Measurements from ENCODE around the gene DGKH. TPM values are rescaled to one million over a fixed set of nuclear protein-coding genes. Genes with fewer than 3 reads are reported as not detected.

DGKH gene
- total RNA-seq, 2 donors from 2014 or later: 4.6 to 8.9 TPM

DNA sequence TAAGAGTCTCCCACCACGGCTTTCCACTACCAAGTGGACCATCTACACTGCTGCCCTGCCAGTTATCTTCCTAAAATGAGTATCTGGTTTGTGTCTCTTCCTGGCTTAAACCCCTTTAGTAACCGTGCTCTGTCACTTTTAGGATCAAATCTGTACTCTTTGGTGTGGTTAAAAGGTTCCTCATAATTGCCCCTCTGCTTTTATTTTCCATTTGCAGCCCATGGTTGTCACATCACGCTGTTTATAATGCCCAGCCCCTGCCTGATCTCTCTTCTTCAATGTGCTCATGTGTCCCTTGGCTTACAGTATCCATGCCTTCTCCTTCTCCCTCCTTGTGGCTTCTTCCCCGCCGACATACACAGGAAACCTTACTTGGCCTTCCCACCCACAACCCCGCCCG lies 100.1 kb downstream of the DGKH start:
- WGBS: 88% methylated on average over 7 of the region's 7 CpGs
- Histone ChIP-seq H3K27me3 (replicated peaks; ENCODE audit: insufficient read depth) (no peaks in the 10 kb centered on the region), H3K9me3 (no peaks in the 10 kb centered on the region), H3K27ac (no peak overlapping the region), H3K4me3 (no peak overlapping the region), H3K36me3 (no peaks in the 10 kb centered on the region), H3K4me1 (replicated peaks) (no peaks in the 10 kb centered on the region)
- TF ChIP-seq, protein P1, sequence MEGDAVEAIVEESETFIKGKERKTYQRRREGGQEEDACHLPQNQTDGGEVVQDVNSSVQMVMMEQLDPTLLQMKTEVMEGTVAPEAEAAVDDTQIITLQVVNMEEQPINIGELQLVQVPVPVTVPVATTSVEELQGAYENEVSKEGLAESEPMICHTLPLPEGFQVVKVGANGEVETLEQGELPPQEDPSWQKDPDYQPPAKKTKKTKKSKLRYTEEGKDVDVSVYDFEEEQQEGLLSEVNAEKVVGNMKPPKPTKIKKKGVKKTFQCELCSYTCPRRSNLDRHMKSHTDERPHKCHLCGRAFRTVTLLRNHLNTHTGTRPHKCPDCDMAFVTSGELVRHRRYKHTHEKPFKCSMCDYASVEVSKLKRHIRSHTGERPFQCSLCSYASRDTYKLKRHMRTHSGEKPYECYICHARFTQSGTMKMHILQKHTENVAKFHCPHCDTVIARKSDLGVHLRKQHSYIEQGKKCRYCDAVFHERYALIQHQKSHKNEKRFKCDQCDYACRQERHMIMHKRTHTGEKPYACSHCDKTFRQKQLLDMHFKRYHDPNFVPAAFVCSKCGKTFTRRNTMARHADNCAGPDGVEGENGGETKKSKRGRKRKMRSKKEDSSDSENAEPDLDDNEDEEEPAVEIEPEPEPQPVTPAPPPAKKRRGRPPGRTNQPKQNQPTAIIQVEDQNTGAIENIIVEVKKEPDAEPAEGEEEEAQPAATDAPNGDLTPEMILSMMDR (IDR thresholded peaks at IDR 0.05): no peak
- no peak for TF ChIP-seq POLR2AphosphoS5 (IDR thresholded peaks at IDR 0.05)
- TF ChIP-seq POLR2A (IDR thresholded peaks at IDR 0.05): no peak
- DNase-seq (ENCODE audit: low spot score): no peak
- intact Hi-C loops (cut with DNase I): no loop called here

DNA sequence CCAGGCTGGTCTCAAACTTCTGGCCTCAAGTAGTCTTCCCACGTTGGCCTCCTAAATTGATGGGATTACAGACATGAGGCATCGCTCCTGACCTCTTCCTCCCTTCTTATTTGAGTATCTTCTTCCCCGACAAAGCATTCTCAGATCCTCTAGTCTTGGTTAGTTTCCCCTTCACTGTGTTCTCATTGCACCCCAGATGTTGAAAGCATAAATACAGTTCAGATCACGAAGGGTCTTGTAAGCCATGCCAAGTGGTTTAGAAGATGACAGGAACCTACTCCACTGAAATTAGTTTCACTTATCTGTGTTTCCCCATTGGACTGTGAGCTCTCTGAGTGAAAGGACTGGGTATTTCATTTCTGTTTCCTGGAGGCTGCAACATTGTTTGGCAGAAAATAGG lies 100.7 kb downstream of the DGKH start:
- Histone ChIP-seq H3K36me3 (no peaks in the 10 kb centered on the region), H3K9me3 (no peaks in the 10 kb centered on the region), H3K27ac (no peak overlapping the region), H3K27me3 (replicated peaks; ENCODE audit: insufficient read depth) (no peaks in the 10 kb centered on the region), H3K4me3 (no peak overlapping the region), H3K4me1 (replicated peaks) (no peaks in the 10 kb centered on the region)
- TF ChIP-seq, protein P1 (IDR thresholded peaks at IDR 0.05): no peak
- TF ChIP-seq POLR2A (IDR thresholded peaks at IDR 0.05) (no peak), POLR2AphosphoS5 (IDR thresholded peaks at IDR 0.05) (no peak)
- intact Hi-C loops (cut with DNase I): no loop called here
- no peak for DNase-seq (ENCODE audit: low spot score)
- 88% methylated on average over 4 of the region's 4 CpGs for WGBS

DNA sequence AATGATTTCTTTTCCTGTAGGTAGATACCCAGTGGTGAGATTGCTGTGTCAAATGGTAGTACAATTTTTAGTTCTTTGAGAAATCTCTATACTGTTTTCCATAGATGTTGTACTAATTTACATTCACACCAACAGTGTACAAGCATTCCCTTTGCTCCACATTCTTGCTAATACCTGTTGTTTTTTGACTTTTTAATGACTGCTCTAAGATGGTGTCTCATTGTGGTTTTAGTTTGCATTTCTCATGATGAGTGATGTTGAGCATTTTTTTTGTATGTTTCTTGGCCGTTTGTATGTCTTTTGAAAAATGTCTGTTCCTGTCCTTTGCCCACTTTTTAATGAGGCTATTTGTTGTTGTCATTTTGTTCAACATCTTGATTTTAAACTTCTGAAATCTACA lies 103.3 kb downstream of the DGKH start:
- no peak for DNase-seq (ENCODE audit: low spot score)
- WGBS: 77% methylated on average over 1 of the region's 1 CpG
- Histone ChIP-seq H3K9me3 (no peaks in the 10 kb centered on the region), H3K27me3 (replicated peaks; ENCODE audit: insufficient read depth) (no peaks in the 10 kb centered on the region), H3K4me1 (replicated peaks) (no peaks in the 10 kb centered on the region), H3K27ac (no peak overlapping the region), H3K4me3 (no peak overlapping the region), H3K36me3 (no peaks in the 10 kb centered on the region)
- TF ChIP-seq, protein P1 (IDR thresholded peaks at IDR 0.05): no peak
- TF ChIP-seq POLR2A (IDR thresholded peaks at IDR 0.05): no peak
- no peak for TF ChIP-seq POLR2AphosphoS5 (IDR thresholded peaks at IDR 0.05)
- intact Hi-C loops (cut with DNase I): no loop called here

DNA sequence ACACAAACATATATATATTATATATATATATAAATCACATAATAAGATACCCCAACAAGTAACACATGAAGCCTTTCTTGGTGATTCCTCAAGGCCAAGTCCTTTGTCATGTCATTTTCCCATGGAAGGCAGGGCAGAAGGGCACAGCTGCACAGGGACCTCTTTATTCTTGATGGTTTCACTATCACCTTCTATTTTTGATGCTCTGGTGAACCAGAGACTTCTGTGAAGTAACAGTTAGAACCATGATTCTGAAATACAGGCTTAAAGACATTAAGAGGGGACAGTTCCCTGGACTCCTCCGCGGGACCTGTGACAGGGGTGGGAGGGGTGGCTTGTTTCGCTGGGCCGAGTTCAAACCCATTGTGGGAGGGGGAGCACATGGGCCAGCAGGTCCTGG lies 104.0 kb downstream of the DGKH start:
- 72% methylated on average over 4 of the region's 4 CpGs for WGBS
- no peak for DNase-seq (ENCODE audit: low spot score)
- H3K4me1 ChIP-seq (replicated peaks): no peaks in the 10 kb centered on the region
- no peak overlapping the region for H3K27ac ChIP-seq
- H3K4me3 ChIP-seq: no peak overlapping the region
- no peaks in the 10 kb centered on the region for H3K36me3 ChIP-seq
- no peak for TF ChIP-seq POLR2A (IDR thresholded peaks at IDR 0.05)
- no peak for TF ChIP-seq POLR2AphosphoS5 (IDR thresholded peaks at IDR 0.05)
- TF ChIP-seq, protein P1 (IDR thresholded peaks at IDR 0.05): no peak
- no peaks in the 10 kb centered on the region for H3K27me3 ChIP-seq (replicated peaks; ENCODE audit: insufficient read depth)
- intact Hi-C loops (cut with DNase I): no loop called here
- no peaks in the 10 kb centered on the region for H3K9me3 ChIP-seq

DNA sequence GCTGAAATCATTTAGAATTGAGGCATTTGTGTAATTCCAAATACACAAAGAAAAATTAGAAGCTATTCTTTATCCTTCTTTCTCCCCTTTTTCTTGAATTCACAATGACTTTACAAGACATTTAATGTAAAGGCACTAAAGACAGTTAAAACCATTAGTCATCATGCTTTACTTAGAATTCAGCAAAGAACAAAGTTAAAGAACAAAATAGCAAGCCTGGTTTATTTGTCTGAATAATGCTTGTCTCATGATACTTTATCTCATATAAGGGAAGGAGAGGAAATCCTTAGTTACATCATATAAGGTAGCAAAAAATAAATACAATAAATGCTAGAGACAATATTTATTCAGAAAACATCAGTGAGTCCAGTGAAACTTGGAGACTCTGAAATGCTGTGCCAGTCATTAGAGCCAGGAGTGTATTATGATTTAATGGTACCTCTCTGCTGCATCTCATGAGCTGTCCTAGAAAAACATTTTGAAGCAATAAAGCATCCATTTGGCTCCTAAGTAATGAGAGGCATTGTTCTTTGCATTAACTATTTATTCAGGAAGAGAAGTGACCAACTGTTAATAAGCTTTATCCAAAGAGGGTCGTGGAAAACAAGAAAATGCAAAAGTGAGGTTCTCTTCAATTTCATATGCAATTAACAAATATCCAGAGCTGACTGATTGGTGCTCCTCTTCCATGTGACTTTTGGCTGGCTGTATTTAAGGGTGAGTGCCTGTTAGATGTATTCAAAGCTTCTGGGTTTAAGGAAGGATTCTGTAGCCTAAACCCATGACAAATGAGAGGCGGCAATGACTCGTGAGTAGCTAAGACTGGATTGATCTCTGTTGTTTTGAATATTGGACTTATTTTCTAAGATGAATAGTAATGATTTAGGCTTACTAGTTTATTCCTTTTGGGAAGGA lies 105.0 kb downstream of the DGKH start:
- Histone ChIP-seq H3K27me3 (replicated peaks; ENCODE audit: insufficient read depth) (no peaks in the 10 kb centered on the region), H3K27ac (no peak overlapping the region), H3K9me3 (no peaks in the 10 kb centered on the region), H3K4me3 (no peak overlapping the region), H3K4me1 (replicated peaks) (no peaks in the 10 kb centered on the region), H3K36me3 (no peaks in the 10 kb centered on the region)
- TF ChIP-seq, protein P1 (IDR thresholded peaks at IDR 0.05): no peak
- peak; percentile 22 for TF ChIP-seq POLR2AphosphoS5 (IDR thresholded peaks at IDR 0.05)
- intact Hi-C loops (cut with DNase I): no loop called here
- 76% methylated on average over 3 of the region's 3 CpGs for WGBS
- no peak for DNase-seq (ENCODE audit: low spot score)

Data from prostate gland (tissue), 2 donors.